H9 (cell line): ENCODE data around the gene NRXN3. TPM values are rescaled to one million over a fixed set of nuclear protein-coding genes. Genes with fewer than 3 reads are reported as not detected.

Source experiments
- DNase-seq: peaks from one replicate; pipeline ENCODE4 v3.0.0-alpha.2; 2017
- H2AFZ ChIP-seq: one replicate; pipeline ENCODE4 v1.6.1; 2013; ENCODE audit warnings: mild to moderate bottlenecking, low read length, control low read depth, moderate library complexity
- H2AK5ac ChIP-seq: 2 replicates; pipeline ENCODE4 v1.6.1; 2013; ENCODE audit warnings: low read length, control low read depth, mixed read lengths; ENCODE audit not compliant: insufficient read length
- H2BK120ac ChIP-seq: one replicate; pipeline ENCODE4 v1.6.1; 2013; ENCODE audit warnings: low read depth, mild to moderate bottlenecking, low read length, control low read depth, inconsistent platforms; ENCODE audit not compliant: poor library complexity, severe bottlenecking
- H2BK12ac ChIP-seq: 2 replicates; pipeline ENCODE4 v1.6.1; 2013; ENCODE audit warnings: low read length, control low read depth, mixed read lengths, low read depth; ENCODE audit not compliant: insufficient read length
- H2BK15ac ChIP-seq: 2 replicates; pipeline ENCODE4 v1.6.1; 2013; ENCODE audit warnings: low read depth, low read length, control low read depth
- H2BK20ac ChIP-seq: one replicate; pipeline ENCODE4 v1.6.1; 2013; ENCODE audit warnings: low read depth, mild to moderate bottlenecking, low read length, control low read depth, inconsistent platforms; ENCODE audit not compliant: poor library complexity, severe bottlenecking
- H2BK5ac ChIP-seq: 2 replicates; pipeline ENCODE4 v1.6.1; 2013; ENCODE audit warnings: low read length, control low read depth, mixed read lengths; ENCODE audit not compliant: insufficient read length
- H3K14ac ChIP-seq: 2 replicates; pipeline ENCODE4 v1.6.1; 2013; ENCODE audit warnings: low read length, control low read depth; ENCODE audit not compliant: insufficient read depth
- H3K18ac ChIP-seq: 2 replicates; pipeline ENCODE4 v1.6.1; 2013; ENCODE audit warnings: low read depth, mild to moderate bottlenecking, mixed read lengths, low read length, control low read depth; ENCODE audit not compliant: insufficient read length
- H3K23ac ChIP-seq: 2 replicates; pipeline ENCODE4 v1.6.1; 2013; ENCODE audit warnings: low read length, control low read depth, mixed read lengths, low read depth; ENCODE audit not compliant: insufficient read length
- H3K23me2 ChIP-seq: 2 replicates; pipeline ENCODE4 v1.6.1; 2013; ENCODE audit warnings: low read depth, mild to moderate bottlenecking, mixed read lengths, low read length, control low read depth; ENCODE audit not compliant: insufficient read length, poor library complexity, severe bottlenecking
- H3K27ac ChIP-seq: 2 replicates; pipeline ENCODE4 v1.5.1; 2013; ENCODE audit warnings: low read length, control low read depth, mixed read lengths, low read depth; ENCODE audit not compliant: insufficient read length
- H3K27me3 ChIP-seq: 2 replicates; pipeline ENCODE4 v1.6.1; 2013; ENCODE audit warnings: low read length, control low read depth, inconsistent platforms; ENCODE audit not compliant: insufficient read depth
- H3K4ac ChIP-seq: 2 replicates; pipeline ENCODE4 v1.6.1; 2013; ENCODE audit warnings: low read depth, mild to moderate bottlenecking, control low read depth, inconsistent platforms, low read length, moderate library complexity
- H3K4me1 ChIP-seq: 2 replicates; pipeline ENCODE4 v1.6.1; 2013; ENCODE audit warnings: low read length, control low read depth, inconsistent platforms; ENCODE audit not compliant: insufficient read depth
- H3K4me2 ChIP-seq: 2 replicates; pipeline ENCODE4 v1.6.1; 2013; ENCODE audit warnings: low read length, control low read depth, mixed read lengths; ENCODE audit not compliant: insufficient read length, insufficient read depth
- H3K56ac ChIP-seq: 2 replicates; pipeline ENCODE4 v1.6.1; 2013; ENCODE audit warnings: low read depth, mild to moderate bottlenecking, mixed read lengths, low read length, control low read depth; ENCODE audit not compliant: insufficient read length
- H3K79me1 ChIP-seq: 2 replicates; pipeline ENCODE4 v1.6.1; 2013; ENCODE audit warnings: low read depth, mild to moderate bottlenecking, moderate library complexity, low read length, control low read depth, inconsistent platforms; ENCODE audit not compliant: insufficient read depth, poor library complexity, severe bottlenecking
- H3K79me2 ChIP-seq: 2 replicates; pipeline ENCODE4 v1.6.1; 2013; ENCODE audit warnings: low read length, control low read depth, inconsistent platforms; ENCODE audit not compliant: insufficient read depth
- H3K9ac ChIP-seq: 2 replicates; pipeline ENCODE4 v1.6.1; 2013; ENCODE audit warnings: low read length, control low read depth, mixed read lengths; ENCODE audit not compliant: insufficient read length; ENCODE audit errors: extremely low read depth
- H3K9me3 ChIP-seq: one replicate; pipeline ENCODE4 v1.6.1; 2013; ENCODE audit warnings: low read depth, low read length, inconsistent platforms; ENCODE audit not compliant: control insufficient read depth
- H3T11ph ChIP-seq: one replicate; pipeline ENCODE4 v1.6.1; 2013; ENCODE audit warnings: mild to moderate bottlenecking, low read length, control low read depth, inconsistent platforms
- H4K20me1 ChIP-seq: one replicate; pipeline ENCODE4 v1.6.1; 2013; ENCODE audit not compliant: control insufficient read depth, insufficient read length, insufficient read depth
- H4K5ac ChIP-seq: 2 replicates; pipeline ENCODE4 v1.6.1; 2013; ENCODE audit warnings: low read depth, mild to moderate bottlenecking, mixed read lengths, low read length, control low read depth; ENCODE audit not compliant: insufficient read length
- H4K8ac ChIP-seq: replicated peaks from 2 replicates; pipeline ENCODE4 v1.6.1; 2013; ENCODE audit warnings: low read length, control low read depth, mixed read lengths, low read depth; ENCODE audit not compliant: insufficient read length
- H4K91ac ChIP-seq: 2 replicates; pipeline ENCODE4 v1.6.1; 2013; ENCODE audit warnings: low read depth, mild to moderate bottlenecking, moderate library complexity, mixed read lengths, low read length, control low read depth; ENCODE audit not compliant: insufficient read length
- H3K27ac Mint-ChIP-seq, 3 experiments: 2 replicates in 2 of 3; 3 replicates in 1 of 3; pipeline ENCODE4 v1.8.0; 2020 to 2021; ENCODE audit warnings: mixed read lengths in 3 of 3, mild to moderate bottlenecking in 1 of 3, moderate library complexity in 1 of 3
- H3K27me3 Mint-ChIP-seq: 2 replicates; pipeline ENCODE4 v1.8.0; 2021; ENCODE audit warnings: low read depth, mild to moderate bottlenecking, moderate library complexity, mixed read lengths
- H3K36me3 Mint-ChIP-seq, 3 experiments: 2 replicates in 2 of 3; 3 replicates in 1 of 3; pipeline ENCODE4 v1.8.0; 2020 to 2021; ENCODE audit warnings: low read depth in 3 of 3, mixed read lengths in 3 of 3; ENCODE audit not compliant: insufficient read depth in 1 of 3
- H3K4me1 Mint-ChIP-seq, 2 experiments: 2 replicates each; pipeline ENCODE4 v1.8.0; 2020; ENCODE audit warnings: mixed read lengths in 2 of 2
- H3K4me3 Mint-ChIP-seq, 2 experiments: 2 replicates in 1 of 2; 3 replicates in 1 of 2; pipeline ENCODE4 v1.8.0; 2020 to 2021; ENCODE audit warnings: mild to moderate bottlenecking in 2 of 2, mixed read lengths in 2 of 2, moderate library complexity in 1 of 2
- H3K9me3 Mint-ChIP-seq, 2 experiments: 2 replicates in 1 of 2; 3 replicates in 1 of 2; pipeline ENCODE4 v1.8.0; 2020; ENCODE audit warnings: mild to moderate bottlenecking in 2 of 2, mixed read lengths in 2 of 2, moderate library complexity in 1 of 2
- total RNA-seq: library from RNA; stranded (reverse); gene quantifications from 2 replicates; pipeline ENCODE4 v1.2.1, GENCODE V29; 2021
- TF ChIP-seq, protein P1 (sequence below): fragments of 200-600 bp; sonication (generic); conservative IDR thresholded peaks from 3 replicates; pipeline ENCODE4 v1.8.0; 2021; ENCODE audit warnings: antibody characterized with exemption, mild to moderate bottlenecking

The NRXN3 gene
- total RNA-seq, 1 experiment from 2014 or later: 1.8 TPM

DNA sequence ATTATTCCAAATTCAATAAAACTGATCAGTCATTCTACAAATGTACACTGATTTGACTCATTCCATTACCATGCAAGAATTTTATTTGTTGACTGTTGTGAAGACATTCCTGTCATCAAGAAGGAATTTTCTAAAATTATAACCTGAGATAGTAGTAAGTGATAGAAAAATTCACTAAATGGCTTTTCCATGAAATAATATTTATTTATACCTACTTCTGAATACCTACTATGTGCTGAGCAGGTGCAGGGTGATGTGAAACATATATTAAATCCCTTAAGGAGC is 841.7 kb downstream of the NRXN3 start:
- H3K27me3 Mint-ChIP-seq: peaks cover 3% of the 10 kb centered on the region; the same call in 1 of the 2 replicates
- Histone ChIP-seq H3K23me2 (no peaks in the 10 kb centered on the region), H3K27ac (no peak overlapping the region), H2AFZ (no peak overlapping the region), H3K9ac (no peak overlapping the region), H2BK20ac (no peak overlapping the region), H2AK5ac (no peak overlapping the region), H3K4me1 (no peaks in the 10 kb centered on the region), H2BK12ac (no peak overlapping the region), H3K79me2 (no peaks in the 10 kb centered on the region), H3K18ac (no peak overlapping the region), H3K27me3 (no peaks in the 10 kb centered on the region), H3K9me3 (no peaks in the 10 kb centered on the region), H3K23ac (no peak overlapping the region), H3T11ph (no peak overlapping the region), H4K20me1 (no peaks in the 10 kb centered on the region), H4K5ac (no peak overlapping the region), H3K79me1 (no peaks in the 10 kb centered on the region), H3K4ac (no peak overlapping the region), H2BK120ac (no peak overlapping the region), H4K8ac (no peak overlapping the region), H4K91ac (no peak overlapping the region), H3K56ac (no peak overlapping the region), H2BK15ac (no peak overlapping the region), H3K4me2 (no peak overlapping the region), H2BK5ac (no peak overlapping the region), H3K14ac (no peak overlapping the region)
- no peaks in the 10 kb centered on the region; a peak in 2 of 5 replicates for H3K9me3 Mint-ChIP-seq
- peaks cover 0 to 4% (median 0%) of the 10 kb centered on the region in 3 experiments; a peak in 2 of 7 replicates for H3K36me3 Mint-ChIP-seq
- peaks cover 0 to 2% of the 10 kb centered on the region in 2 experiments; a peak in 1 of 4 replicates for H3K4me1 Mint-ChIP-seq
- H3K27ac Mint-ChIP-seq: no peak overlapping the region
- no peak overlapping the region for H3K4me3 Mint-ChIP-seq
- TF ChIP-seq, protein P1, sequence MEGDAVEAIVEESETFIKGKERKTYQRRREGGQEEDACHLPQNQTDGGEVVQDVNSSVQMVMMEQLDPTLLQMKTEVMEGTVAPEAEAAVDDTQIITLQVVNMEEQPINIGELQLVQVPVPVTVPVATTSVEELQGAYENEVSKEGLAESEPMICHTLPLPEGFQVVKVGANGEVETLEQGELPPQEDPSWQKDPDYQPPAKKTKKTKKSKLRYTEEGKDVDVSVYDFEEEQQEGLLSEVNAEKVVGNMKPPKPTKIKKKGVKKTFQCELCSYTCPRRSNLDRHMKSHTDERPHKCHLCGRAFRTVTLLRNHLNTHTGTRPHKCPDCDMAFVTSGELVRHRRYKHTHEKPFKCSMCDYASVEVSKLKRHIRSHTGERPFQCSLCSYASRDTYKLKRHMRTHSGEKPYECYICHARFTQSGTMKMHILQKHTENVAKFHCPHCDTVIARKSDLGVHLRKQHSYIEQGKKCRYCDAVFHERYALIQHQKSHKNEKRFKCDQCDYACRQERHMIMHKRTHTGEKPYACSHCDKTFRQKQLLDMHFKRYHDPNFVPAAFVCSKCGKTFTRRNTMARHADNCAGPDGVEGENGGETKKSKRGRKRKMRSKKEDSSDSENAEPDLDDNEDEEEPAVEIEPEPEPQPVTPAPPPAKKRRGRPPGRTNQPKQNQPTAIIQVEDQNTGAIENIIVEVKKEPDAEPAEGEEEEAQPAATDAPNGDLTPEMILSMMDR: no peak
- DNase-seq: no peak
